HUES64 (cell line): Measurements from ENCODE around the gene STK11IP.

Source experiments
- H3K27ac ChIP-seq: 2 replicates; pipeline ENCODE4 v1.7.0; 2013; ENCODE audit warnings: low read depth, low read length, inconsistent platforms
- H3K27me3 ChIP-seq: 2 replicates; pipeline ENCODE4 v1.6.1; 2013; ENCODE audit warnings: mild to moderate bottlenecking, low read length; ENCODE audit not compliant: insufficient read depth
- H3K36me3 ChIP-seq: 2 replicates; pipeline ENCODE4 v1.6.1; 2013; ENCODE audit warnings: mild to moderate bottlenecking, low read length; ENCODE audit not compliant: insufficient read depth
- H3K4me1 ChIP-seq: 2 replicates; pipeline ENCODE4 v1.6.1; 2013; ENCODE audit warnings: mild to moderate bottlenecking, low read length, moderate library complexity; ENCODE audit not compliant: insufficient read depth
- H3K4me3 ChIP-seq: 2 replicates; pipeline ENCODE4 v1.5.1; 2013; ENCODE audit warnings: mild to moderate bottlenecking, low read length, moderate library complexity
- H3K9ac ChIP-seq: 2 replicates; pipeline ENCODE4 v1.6.1; 2013; ENCODE audit warnings: mild to moderate bottlenecking, low read depth, low read length
- H3K9me3 ChIP-seq: 2 replicates; pipeline ENCODE4 v1.6.1; 2013; ENCODE audit warnings: low read depth, low read length; ENCODE audit not compliant: insufficient read depth
- WGBS: fragments of 150-250, 120-280 bp; methylation state at CpG from one replicate; pipeline ENCODE4 v1.1.7; 2013; ENCODE audit warnings: missing lambda C conversion rate; 5-methylcytosine and 5-hydroxymethylcytosine counted together

STK11IP gene

DNA sequence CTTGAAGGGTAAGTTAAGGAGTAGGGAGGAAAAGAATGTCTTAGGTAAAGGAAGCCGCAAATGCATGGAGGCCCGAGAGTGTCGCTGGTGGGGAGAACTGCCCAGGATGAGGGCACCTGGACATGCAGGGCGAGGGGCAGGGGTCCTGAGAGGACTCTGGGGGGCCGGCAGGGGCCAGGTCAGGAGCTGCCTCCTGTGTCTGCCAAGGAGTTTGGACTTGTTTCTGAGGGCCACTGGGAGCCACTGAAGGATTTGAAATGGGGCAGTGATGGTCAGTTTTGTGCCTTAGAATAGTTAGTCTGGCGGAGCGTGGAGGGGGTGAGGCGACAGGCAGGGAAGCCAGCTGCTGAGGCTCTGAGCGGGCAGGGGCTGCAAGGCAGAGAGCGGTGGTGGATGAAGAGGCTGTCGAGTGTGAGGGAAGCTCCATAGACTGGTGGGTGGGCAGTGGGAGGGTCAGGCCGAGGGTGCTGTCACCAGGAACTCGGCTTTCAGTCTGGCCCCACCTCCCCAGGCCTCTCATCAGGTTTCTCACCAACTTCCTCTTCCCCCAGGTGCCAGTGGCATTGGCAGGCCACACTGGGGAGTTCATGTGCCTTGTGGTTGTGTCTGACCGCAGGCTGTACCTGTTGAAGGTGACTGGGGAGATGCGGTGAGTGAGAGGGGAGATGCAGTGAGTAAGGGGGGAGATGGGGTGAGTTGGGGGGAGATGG is 15.1 kb downstream of the STK11IP start:
- no peaks in the 10 kb centered on the region for H3K9me3 ChIP-seq
- H3K27me3 ChIP-seq, result no peaks in the 10 kb centered on the region
- H3K9ac ChIP-seq, result no peak overlapping the region
- WGBS, result 87% methylated on average over 15 of the region's 15 CpGs
- no peaks in the 10 kb centered on the region for H3K4me1 ChIP-seq
- H3K36me3 ChIP-seq, result peaks cover 24% of the 10 kb centered on the region
- H3K27ac ChIP-seq, result no peak overlapping the region
- no peak overlapping the region for H3K4me3 ChIP-seq

DNA sequence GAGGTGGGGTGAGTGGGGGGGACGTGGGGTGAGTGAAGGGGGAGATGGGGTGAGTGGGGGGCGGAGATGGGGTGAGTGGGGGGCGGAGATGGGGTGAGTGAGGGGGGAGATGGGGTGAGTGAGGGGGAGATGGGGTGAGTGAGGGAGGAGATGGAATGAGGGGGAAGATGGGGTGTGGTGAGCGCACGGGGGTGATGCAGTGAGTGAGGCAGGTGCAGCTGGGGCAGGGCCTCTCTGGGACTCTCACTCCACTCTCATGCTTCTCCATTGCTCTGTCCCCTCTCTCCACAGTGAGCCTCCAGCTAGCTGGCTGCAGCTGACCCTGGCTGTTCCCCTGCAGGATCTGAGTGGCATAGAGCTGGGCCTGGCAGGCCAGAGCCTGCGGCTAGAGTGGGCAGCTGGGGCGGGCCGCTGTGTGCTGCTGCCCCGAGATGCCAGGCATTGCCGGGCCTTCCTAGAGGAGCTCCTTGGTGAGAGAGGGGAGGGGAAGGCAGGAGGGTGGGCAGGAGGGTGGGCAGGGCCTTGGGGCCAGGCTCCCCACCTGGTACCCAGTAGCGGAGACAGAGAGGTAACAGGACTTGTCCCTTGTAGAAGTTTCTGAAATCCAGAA is 15.9 kb downstream of the STK11IP start:
- no peaks in the 10 kb centered on the region for H3K4me1 ChIP-seq
- H3K4me3 ChIP-seq, result no peak overlapping the region
- H3K36me3 ChIP-seq, result peaks cover 21% of the 10 kb centered on the region
- H3K27ac ChIP-seq, result no peak overlapping the region
- 97% methylated on average over 9 of the region's 11 CpGs for WGBS
- no peak overlapping the region for H3K9ac ChIP-seq
- H3K9me3 ChIP-seq, result no peaks in the 10 kb centered on the region
- H3K27me3 ChIP-seq, result no peaks in the 10 kb centered on the region

DNA sequence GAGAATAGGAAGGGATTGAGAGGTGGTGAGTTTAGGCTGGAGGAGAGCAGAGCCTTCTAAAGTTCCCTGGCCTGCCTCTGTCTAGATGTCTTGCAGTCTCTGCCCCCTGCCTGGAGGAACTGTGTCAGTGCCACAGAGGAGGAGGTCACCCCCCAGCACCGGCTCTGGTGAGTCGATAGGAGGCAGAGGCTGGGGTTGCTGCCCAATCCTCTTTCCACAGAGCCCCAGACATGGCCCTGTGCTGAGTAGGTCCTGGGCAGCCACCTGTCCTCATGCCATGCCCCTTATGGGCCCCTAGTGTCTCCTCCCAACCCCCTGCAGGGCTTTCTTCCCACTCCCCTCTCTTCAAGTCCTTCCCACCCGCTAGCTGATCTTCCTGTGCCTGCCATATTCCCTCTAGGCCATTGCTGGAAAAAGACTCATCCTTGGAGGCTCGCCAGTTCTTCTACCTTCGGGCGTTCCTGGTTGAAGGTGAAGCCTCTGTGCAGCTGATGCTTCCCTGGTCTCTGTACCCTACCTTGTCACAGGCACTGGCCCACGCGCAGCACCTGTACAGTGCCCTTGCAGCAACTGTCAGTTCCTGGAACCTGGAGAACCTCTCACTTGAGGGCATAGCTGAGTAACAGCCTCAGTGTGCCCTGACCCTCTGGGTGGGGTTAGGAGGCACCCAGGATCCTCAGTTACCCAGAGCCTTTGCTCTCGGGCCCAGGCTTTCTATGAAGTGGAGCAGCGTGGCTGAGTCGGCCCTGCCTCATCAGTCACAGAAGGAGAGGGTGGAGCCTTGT is 16.6 kb downstream of the STK11IP start:
- Histone ChIP-seq H3K27me3 (no peaks in the 10 kb centered on the region), H3K27ac (no peak overlapping the region), H3K36me3 (peaks cover 20% of the 10 kb centered on the region), H3K9ac (no peak overlapping the region), H3K4me3 (no peak overlapping the region), H3K4me1 (no peaks in the 10 kb centered on the region), H3K9me3 (no peaks in the 10 kb centered on the region)
- WGBS, result 94% methylated on average over 11 of the region's 11 CpGs

DNA sequence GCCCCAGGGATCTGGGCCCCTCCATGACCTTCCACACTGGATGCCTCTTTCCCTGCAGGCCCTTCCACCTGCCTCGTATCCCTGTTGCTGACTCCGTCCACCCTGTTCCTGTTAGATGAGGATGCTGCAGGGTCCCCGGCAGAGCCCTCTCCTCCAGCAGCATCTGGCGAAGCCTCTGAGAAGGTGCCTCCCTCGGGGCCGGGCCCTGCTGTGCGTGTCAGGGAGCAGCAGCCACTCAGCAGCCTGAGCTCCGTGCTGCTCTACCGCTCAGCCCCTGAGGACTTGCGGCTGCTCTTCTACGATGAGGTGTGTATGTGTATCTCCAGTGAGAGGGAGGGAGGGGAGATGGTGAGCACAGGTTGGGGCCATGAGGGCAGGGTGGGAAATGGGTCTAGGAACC is 17.4 kb downstream of the STK11IP start:
- Histone ChIP-seq H3K4me1 (no peaks in the 10 kb centered on the region), H3K36me3 (peaks cover 20% of the 10 kb centered on the region)
- WGBS, result 92% methylated on average over 11 of the region's 11 CpGs

DNA sequence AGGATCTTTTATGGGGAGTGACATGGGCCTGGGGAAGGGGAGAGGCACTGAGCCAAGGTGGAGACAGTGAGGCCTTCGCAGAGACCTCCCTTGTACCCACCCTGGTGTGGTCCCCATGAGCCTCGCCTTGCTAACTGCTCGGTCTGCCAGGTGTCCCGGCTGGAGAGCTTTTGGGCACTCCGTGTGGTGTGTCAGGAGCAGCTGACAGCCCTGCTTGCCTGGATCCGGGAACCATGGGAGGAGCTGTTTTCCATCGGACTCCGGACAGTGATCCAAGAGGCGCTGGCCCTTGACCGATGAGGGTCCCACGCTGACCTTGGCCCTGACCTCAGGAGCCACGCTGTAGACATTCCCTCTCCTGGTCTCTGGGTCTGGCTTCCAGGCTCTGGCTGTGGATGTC is 18.2 kb downstream of the STK11IP start:
- peaks cover 20% of the 10 kb centered on the region for H3K36me3 ChIP-seq
- no peaks in the 10 kb centered on the region for H3K27me3 ChIP-seq
- H3K9me3 ChIP-seq, result no peaks in the 10 kb centered on the region
- H3K27ac ChIP-seq, result no peak overlapping the region
- no peak overlapping the region for H3K4me3 ChIP-seq
- no peaks in the 10 kb centered on the region for H3K4me1 ChIP-seq
- H3K9ac ChIP-seq, result no peak overlapping the region
- 87% methylated on average over 12 of the region's 12 CpGs for WGBS

More for the DNA sequence above, 17.4 kb downstream of the STK11IP start:
- Histone ChIP-seq H3K27ac (no peak overlapping the region), H3K27me3 (no peaks in the 10 kb centered on the region), H3K9ac (no peak overlapping the region), H3K9me3 (no peaks in the 10 kb centered on the region), H3K4me3 (no peak overlapping the region)

DNA sequence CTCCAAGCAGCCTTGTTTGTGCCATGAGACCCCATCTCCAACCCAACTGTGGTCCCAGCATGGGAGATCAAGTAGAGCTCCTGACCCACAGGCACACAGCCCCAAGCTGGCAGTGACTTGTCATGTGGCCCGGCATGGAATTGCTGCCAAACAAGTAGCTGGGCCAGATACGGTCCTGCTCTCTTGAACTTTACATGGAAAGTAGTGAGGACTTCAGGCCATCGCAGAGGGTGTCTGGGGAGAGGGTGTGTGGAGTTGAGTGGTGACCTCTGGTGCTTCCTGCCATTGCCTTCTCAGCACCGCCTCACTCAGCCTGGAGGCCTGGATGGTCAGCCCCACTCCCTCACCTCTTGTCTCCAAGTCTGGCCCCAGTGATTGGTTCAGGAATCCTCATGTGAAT is 18.9 kb downstream of the STK11IP start:
- Histone ChIP-seq H3K9me3 (no peaks in the 10 kb centered on the region), H3K4me1 (no peaks in the 10 kb centered on the region), H3K36me3 (peaks cover 17% of the 10 kb centered on the region), H3K27me3 (no peaks in the 10 kb centered on the region), H3K9ac (no peak overlapping the region), H3K4me3 (no peak overlapping the region), H3K27ac (no peak overlapping the region)
- WGBS, result 90% methylated on average over 4 of the region's 4 CpGs

DNA sequence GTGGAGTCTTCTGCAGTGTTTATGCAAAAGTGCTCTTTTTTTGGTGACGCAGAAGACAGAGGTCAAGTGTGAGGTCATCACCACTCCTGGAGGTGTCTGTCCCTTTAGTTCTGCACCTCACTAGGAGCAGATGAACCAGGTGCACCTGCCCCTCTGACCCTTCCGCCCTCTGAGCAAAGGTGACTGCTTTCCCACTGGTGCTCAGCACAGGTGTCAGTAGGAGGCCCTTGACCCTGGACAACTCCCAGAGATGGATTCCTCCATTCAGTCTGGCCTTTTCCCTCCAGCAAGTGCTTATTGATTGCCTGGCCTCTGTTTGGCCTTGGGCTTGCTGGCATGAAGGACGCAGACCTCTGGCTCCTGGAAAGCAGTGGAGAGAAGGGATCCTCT is 21.1 kb downstream of the STK11IP start:
- Histone ChIP-seq H3K4me1 (no peaks in the 10 kb centered on the region), H3K27ac (no peak overlapping the region), H3K9ac (no peak overlapping the region), H3K27me3 (no peaks in the 10 kb centered on the region), H3K4me3 (no peak overlapping the region), H3K9me3 (no peaks in the 10 kb centered on the region), H3K36me3 (peaks cover 12% of the 10 kb centered on the region)
- WGBS, result 83% methylated on average over 3 of the region's 3 CpGs

DNA sequence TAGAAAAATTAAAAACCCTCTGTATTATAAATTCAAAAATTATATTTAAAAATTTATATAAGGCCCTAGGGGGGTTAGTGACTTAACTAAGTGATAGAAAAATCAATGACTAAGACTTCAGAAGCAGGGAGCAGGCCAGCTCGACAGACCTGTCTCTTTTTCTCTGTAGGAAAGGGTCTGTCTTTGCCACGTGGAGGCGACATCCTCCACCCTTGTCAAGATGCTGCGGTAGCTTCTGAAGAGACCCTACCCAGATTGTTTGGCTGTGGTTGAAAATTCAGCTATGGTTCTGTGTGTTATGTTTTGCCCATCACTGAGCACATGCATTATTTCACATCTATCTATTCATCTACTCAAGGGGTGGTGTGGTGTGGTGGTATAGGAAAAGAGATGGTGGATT is 21.6 kb downstream of the STK11IP start:
- Histone ChIP-seq H3K9ac (no peak overlapping the region), H3K4me3 (no peak overlapping the region), H3K9me3 (no peaks in the 10 kb centered on the region), H3K4me1 (no peaks in the 10 kb centered on the region), H3K27ac (no peak overlapping the region), H3K27me3 (no peaks in the 10 kb centered on the region), H3K36me3 (peaks cover 11% of the 10 kb centered on the region)
- WGBS, result 57% methylated on average over 3 of the region's 4 CpGs

DNA sequence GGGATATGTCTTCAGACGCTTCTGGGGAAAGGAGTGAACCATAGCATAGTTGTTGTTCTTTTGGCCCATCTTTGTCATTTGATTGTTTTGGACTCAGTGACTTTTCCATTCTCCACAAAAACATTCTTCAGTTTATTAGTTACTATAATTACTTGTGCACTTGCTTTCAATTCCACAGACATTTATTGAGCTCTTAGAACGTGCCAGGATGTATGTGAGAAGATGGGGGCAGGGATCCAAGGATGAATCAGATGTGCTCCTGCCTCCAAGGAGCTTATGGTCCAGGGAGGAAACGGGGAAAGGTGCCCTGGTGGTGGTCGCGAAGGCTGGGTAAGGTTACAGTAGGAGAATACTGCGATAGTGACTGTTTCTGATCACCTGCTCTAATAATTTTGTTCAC is 22.9 kb downstream of the STK11IP start:
- Histone ChIP-seq H3K27ac (no peak overlapping the region), H3K9me3 (no peaks in the 10 kb centered on the region), H3K9ac (no peak overlapping the region), H3K4me1 (no peaks in the 10 kb centered on the region), H3K36me3 (peaks cover 7% of the 10 kb centered on the region; the same call in 1 of the 2 replicates), H3K27me3 (no peaks in the 10 kb centered on the region), H3K4me3 (no peak overlapping the region)
- WGBS, result 91% methylated on average over 5 of the region's 6 CpGs

DNA sequence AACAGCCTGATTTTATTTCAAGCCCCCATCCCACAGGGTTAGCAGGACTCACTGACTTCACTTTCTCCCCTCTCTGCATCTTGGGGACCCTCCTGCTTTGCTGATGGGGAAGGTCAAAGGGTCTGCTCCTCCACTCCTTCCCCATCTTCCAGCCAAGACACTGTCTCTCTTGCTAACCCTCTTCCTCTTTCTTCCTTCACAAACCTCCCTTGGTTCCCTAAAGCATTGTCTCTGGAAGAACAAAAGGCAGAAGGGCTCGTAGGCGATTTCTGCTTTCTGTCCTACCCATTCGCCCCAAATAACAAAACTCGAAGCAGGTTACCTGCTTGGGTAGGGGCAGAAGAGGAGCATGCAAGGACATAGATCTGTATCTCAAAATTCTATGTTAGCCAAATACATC is 24.3 kb downstream of the STK11IP start:
- WGBS, result 87% methylated on average over 4 of the region's 4 CpGs
- H3K4me1 ChIP-seq, result 0 out of 2 replicates have a peak, but pooled peaks cover 2% of the 10 kb centered on the region
- peaks cover 8% of the 10 kb centered on the region for H3K27me3 ChIP-seq
- H3K9ac ChIP-seq, result no peak overlapping the region
- no peak overlapping the region for H3K4me3 ChIP-seq
- H3K27ac ChIP-seq, result no peak overlapping the region
- H3K9me3 ChIP-seq, result no peaks in the 10 kb centered on the region
- no peaks in the 10 kb centered on the region for H3K36me3 ChIP-seq

DNA sequence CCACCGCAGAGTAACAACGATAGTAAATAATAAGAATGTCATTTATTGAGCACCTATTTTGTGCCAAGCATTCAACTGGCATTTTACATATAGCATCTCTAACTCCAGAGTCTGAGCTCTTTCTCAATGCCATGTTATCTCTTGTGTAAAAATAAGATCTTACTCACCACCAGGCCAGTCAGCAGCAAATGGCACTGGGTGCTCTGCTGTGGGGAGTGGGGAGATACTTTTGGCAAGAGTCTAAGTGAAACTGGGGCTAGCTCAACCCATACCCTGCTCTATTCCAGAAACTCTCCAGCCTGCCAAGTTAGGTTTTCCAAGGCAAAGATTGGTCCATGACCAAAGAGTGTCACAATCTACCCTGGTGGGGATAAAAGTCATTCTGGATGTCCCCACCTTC is 24.8 kb downstream of the STK11IP start:
- WGBS, result 100% methylated on average over 1 of the region's 2 CpGs
- Histone ChIP-seq H3K4me3 (no peak overlapping the region), H3K36me3 (no peaks in the 10 kb centered on the region), H3K9me3 (no peaks in the 10 kb centered on the region), H3K27ac (no peak overlapping the region), H3K27me3 (peaks cover 12% of the 10 kb centered on the region), H3K9ac (no peak overlapping the region), H3K4me1 (0 out of 2 replicates have a peak, but pooled peaks cover 4% of the 10 kb centered on the region)
